H1 (cell line): ENCODE results near the gene PRKCZ. TPM values are rescaled to one million over a fixed set of nuclear protein-coding genes. Genes with fewer than 3 reads are reported as not detected.
A peak's percentile ranks its signal among the peaks of the same experiment; 100 is the strongest.

ENCODE experiments used
- CTCF ChIA-PET: fragments of 300-600 bp; sonication (Branson Sonifier 250); formaldehyde crosslinking; loops from one replicate; lab custom pipeline; 2021; ENCODE audit not compliant: partially characterized antibody; lab: Charles Lee
- POLR2A ChIA-PET: fragments of 300-600 bp; sonication (Branson Sonifier 250); formaldehyde crosslinking; loops from one replicate; lab custom pipeline; 2021; ENCODE audit warnings: inconsistent platforms; ENCODE audit not compliant: partially characterized antibody; lab: Charles Lee
- DNase-seq, 2 experiments: peaks; one replicate each; pipeline versions ENCODE4 v3.0.0 to v3.0.0-alpha.2; 2010 to 2022; ENCODE audit warnings: low spot score in 2 of 2, low read depth in 1 of 2, mixed read lengths in 1 of 2
- FAIRE-seq: peaks from 2 replicates; lab custom pipeline; 2011; peaks lifted over from hg19 to GRCh38; lab: Jason Lieb, UNC
- H2AFZ ChIP-seq: 2 replicates; pipeline ENCODE4 v1.8.1; 2012; ENCODE audit warnings: low read length, inconsistent platforms
- H2AK5ac ChIP-seq: 2 replicates; pipeline ENCODE4 v1.6.1; 2013; ENCODE audit warnings: low read depth, low read length
- H2BK120ac ChIP-seq: replicated peaks from 2 replicates; pipeline ENCODE3; 2013; ENCODE audit warnings: low read depth, low read length, inconsistent platforms
- H2BK12ac ChIP-seq: 2 replicates; pipeline ENCODE4 v1.6.1; 2013; ENCODE audit warnings: low read depth, low read length
- H2BK15ac ChIP-seq: 2 replicates; pipeline ENCODE4 v1.6.1; 2013; ENCODE audit warnings: low read length
- H2BK20ac ChIP-seq: 2 replicates; pipeline ENCODE4 v1.6.1; 2013; ENCODE audit warnings: low read length
- H2BK5ac ChIP-seq: 2 replicates; pipeline ENCODE4 v1.6.1; 2013; ENCODE audit warnings: low read depth, low read length
- H3K14ac ChIP-seq: 2 replicates; pipeline ENCODE4 v1.6.1; 2013; ENCODE audit warnings: inconsistent platforms; ENCODE audit not compliant: insufficient read length
- H3K18ac ChIP-seq: 2 replicates; pipeline ENCODE4 v1.6.1; 2013; ENCODE audit warnings: low read length; ENCODE audit errors: extremely low read depth
- H3K23ac ChIP-seq: 2 replicates; pipeline ENCODE4 v1.6.1; 2013; ENCODE audit warnings: inconsistent platforms; ENCODE audit not compliant: insufficient read length
- H3K23me2 ChIP-seq: 2 replicates; pipeline ENCODE4 v1.6.1; 2013; ENCODE audit warnings: low read depth, low read length
- H3K27ac ChIP-seq: 2 replicates; pipeline ENCODE4 v1.6.1; 2011; ENCODE audit warnings: low read depth, low read length, inconsistent platforms
- H3K27me3 ChIP-seq, 4 experiments: replicated peaks in 1 of 4; 1 replicate in 1 of 4; 2 replicates in 3 of 4; pipeline versions ENCODE4 v1.6.1 to v1.8.1; 2011 to 2013; ENCODE audit warnings: low read length in 3 of 4, mild to moderate bottlenecking in 3 of 4, inconsistent platforms in 2 of 4, mixed read lengths in 2 of 4, moderate library complexity in 1 of 4; ENCODE audit not compliant: control insufficient read depth in 3 of 4, insufficient read depth in 3 of 4; ENCODE audit errors: extremely low read depth in 1 of 4
- H3K36me3 ChIP-seq, 4 experiments: 2 replicates each; pipeline versions ENCODE4 v1.6.1 to v1.8.1; 2011 to 2013; ENCODE audit warnings: mild to moderate bottlenecking in 4 of 4, low read length in 3 of 4, moderate library complexity in 2 of 4, control low read depth in 1 of 4, inconsistent platforms in 1 of 4; ENCODE audit not compliant: insufficient read depth in 4 of 4, control insufficient read depth in 2 of 4
- H3K4ac ChIP-seq: replicated peaks from 2 replicates; pipeline ENCODE3; 2013; ENCODE audit warnings: low read length, low read depth, mixed read lengths, inconsistent platforms; ENCODE audit not compliant: insufficient read length
- H3K4me1 ChIP-seq, 4 experiments: replicated peaks in 1 of 4; 1 replicate in 1 of 4; 2 replicates in 3 of 4; pipeline versions ENCODE4 v1.6.1 to v1.8.1; 2011 to 2013; ENCODE audit warnings: low read length in 3 of 4, inconsistent platforms in 2 of 4, mixed read lengths in 1 of 4; ENCODE audit not compliant: insufficient read depth in 4 of 4, control insufficient read depth in 3 of 4
- H3K4me2 ChIP-seq, 2 experiments: 2 replicates each; pipeline versions ENCODE4 v1.6.1 to v1.8.1; 2011 to 2013; ENCODE audit warnings: low read depth in 2 of 2, low read length in 2 of 2, control low read depth in 1 of 2, inconsistent platforms in 1 of 2, mild to moderate bottlenecking in 1 of 2; ENCODE audit not compliant: insufficient read depth in 1 of 2
- H3K4me3 ChIP-seq, 4 experiments: fragments of 200-600, 300-600 bp in 1 of 4; sonication (generic), shearing (Covaris generic), sonication (Bioruptor Twin) in 1 of 4; 2 replicates each; pipeline versions ENCODE4 v1.5.1 to v1.8.1; 2011 to 2016; ENCODE audit warnings: low read length in 4 of 4, low read depth in 3 of 4, control low read depth in 2 of 4, inconsistent platforms in 2 of 4, mild to moderate bottlenecking in 2 of 4, mixed read lengths in 1 of 4, moderate library complexity in 1 of 4; ENCODE audit not compliant: insufficient read depth in 2 of 4; ENCODE audit errors: extremely low read depth in 1 of 4
- H3K56ac ChIP-seq: replicated peaks from 2 replicates; pipeline ENCODE3; 2013; ENCODE audit warnings: low read depth, mild to moderate bottlenecking, mixed read lengths, low read length, inconsistent platforms; ENCODE audit not compliant: insufficient read length
- H3K79me1 ChIP-seq: 2 replicates; pipeline ENCODE4 v1.6.1; 2013; ENCODE audit warnings: low read depth, low read length, control low read depth
- H3K79me2 ChIP-seq, 2 experiments: 2 replicates each; pipeline versions ENCODE4 v1.6.1 to v1.8.1; 2012 to 2013; ENCODE audit warnings: low read length in 2 of 2, mild to moderate bottlenecking in 2 of 2, inconsistent platforms in 1 of 2; ENCODE audit not compliant: insufficient read depth in 2 of 2, control insufficient read depth in 1 of 2
- H3K9ac ChIP-seq, 4 experiments: replicated peaks in 1 of 4; 1 replicate in 1 of 4; 2 replicates in 3 of 4; pipeline versions ENCODE4 v1.6.1 to v1.8.1; 2011 to 2013; ENCODE audit warnings: low read depth in 3 of 4, low read length in 3 of 4, control low read depth in 2 of 4, mild to moderate bottlenecking in 2 of 4, moderate library complexity in 2 of 4, inconsistent platforms in 1 of 4; ENCODE audit errors: extremely low read depth in 1 of 4
- H3K9me3 ChIP-seq, 2 experiments: 2 replicates each; pipeline versions ENCODE4 v1.6.1 to v1.8.1; 2012 to 2013; ENCODE audit warnings: mild to moderate bottlenecking in 2 of 2, moderate library complexity in 2 of 2, control low read depth in 1 of 2, inconsistent platforms in 1 of 2, low read depth in 1 of 2, low read length in 1 of 2, mixed read lengths in 1 of 2; ENCODE audit not compliant: insufficient read depth in 2 of 2
- H4K20me1 ChIP-seq, 2 experiments: replicated peaks in 1 of 2; 2 replicates each; pipeline versions ENCODE3 to v1.8.1; 2011 to 2013; ENCODE audit warnings: inconsistent platforms in 2 of 2, low read length in 2 of 2, mild to moderate bottlenecking in 1 of 2; ENCODE audit not compliant: insufficient read depth in 2 of 2, control insufficient read depth in 1 of 2
- H4K5ac ChIP-seq: 2 replicates; pipeline ENCODE4 v1.6.1; 2013; ENCODE audit warnings: low read length, low read depth, mixed read lengths, inconsistent platforms; ENCODE audit not compliant: insufficient read length
- H4K8ac ChIP-seq: 2 replicates; pipeline ENCODE4 v1.8.0; 2013; ENCODE audit warnings: mild to moderate bottlenecking, moderate library complexity, low read length, inconsistent platforms; ENCODE audit not compliant: insufficient read depth; ENCODE audit errors: extremely low read depth
- H4K91ac ChIP-seq: replicated peaks from 2 replicates; pipeline ENCODE3; 2013; ENCODE audit warnings: low read length, mixed read lengths, inconsistent platforms; ENCODE audit not compliant: insufficient read length
- BACH1 ChIP-seq: IDR thresholded peaks from 2 replicates; pipeline ENCODE4 v1.6.1; 2012; ENCODE audit warnings: low read length, improper control_type of control experiment
- BRCA1 ChIP-seq: IDR thresholded peaks from 2 replicates; pipeline ENCODE4 v1.6.1; 2012; ENCODE audit warnings: low read depth, low read length, improper control_type of control experiment
- JUN ChIP-seq: IDR thresholded peaks from 2 replicates; pipeline ENCODE4 v1.6.1; 2011; ENCODE audit warnings: low read depth, mild to moderate bottlenecking, improper control_type of control experiment, low read length
- KDM5A ChIP-seq: fragments of 200-600 bp; IDR thresholded peaks from 2 replicates; pipeline ENCODE4 v1.7.1; 2012; ENCODE audit warnings: mild to moderate bottlenecking, low read length, inconsistent platforms, mixed read lengths
- NANOG ChIP-seq: IDR thresholded peaks from 2 replicates; pipeline ENCODE4 v1.6.1; 2011; ENCODE audit warnings: low read length, low read depth, mild to moderate bottlenecking, inconsistent platforms; ENCODE audit not compliant: insufficient read depth, poor library complexity, severe bottlenecking
- RFX5 ChIP-seq: IDR thresholded peaks from 2 replicates; pipeline ENCODE4 v1.6.1; 2011; ENCODE audit warnings: low read depth, low read length, improper control_type of control experiment, borderline replicate concordance
- SIN3A ChIP-seq, 2 experiments: IDR thresholded peaks in 1 of 2; conservative IDR thresholded peaks in 1 of 2; 2 replicates each; pipeline ENCODE4 v1.6.1; 2011 to 2012; ENCODE audit warnings: low read length in 2 of 2, improper control_type of control experiment in 1 of 2, low read depth in 1 of 2, mild to moderate bottlenecking in 1 of 2
- YY1 ChIP-seq: IDR thresholded peaks from 2 replicates; pipeline ENCODE4 v1.6.1; 2011; ENCODE audit warnings: low read depth, mild to moderate bottlenecking, low read length
- WGBS, 2 experiments: shearing (Covaris generic) in 1 of 2; methylation state at CpG; one replicate each; pipeline versions ENCODE4 v1.1.6 to v1.1.7; 2013 to 2015; ENCODE audit warnings: low lambda C conversion rate in 2 of 2, mixed read lengths in 2 of 2, inconsistent platforms in 1 of 2, low coverage in 1 of 2, missing lambda C conversion rate in 1 of 2; ENCODE audit not compliant: insufficient replicate concordance in 2 of 2, insufficient coverage in 1 of 2, insufficient read length in 1 of 2; ENCODE audit errors: extremely low coverage in 1 of 2, missing lambda C conversion rate in 1 of 2; 5-methylcytosine and 5-hydroxymethylcytosine counted together
- polyA plus RNA-seq, 7 experiments: library from polyadenylated mRNA; depleted of rRNA in 3 of 7; stranded (reverse) in 5 of 7; unstranded in 2 of 7; fragments of >200 nt in 5 of 7; fragments of 200-250 nt in 2 of 7; gene quantifications; 1 replicate in 5 of 7; 2 replicates in 1 of 7; 4 replicates in 1 of 7; pipeline versions ENCODE4 v1.2.1 to v1.2.3, GENCODE V29; 2011 to 2013; ENCODE audit warnings: missing spikeins in 2 of 7, mixed read lengths in 2 of 7
- total RNA-seq: library from RNA; stranded (reverse); fragmentation: NEBNext Ultra II Directional; extraction: Animal tissue kit (Norgen Biotek cat#: 25700); gene quantifications from 2 replicates; pipeline ENCODE4 v1.2.1, GENCODE V29; 2021
- TF ChIP-seq, protein P1 (sequence below): IDR thresholded peaks from 2 replicates; pipeline ENCODE4 v1.6.1; 2012; ENCODE audit warnings: inconsistent platforms
- TF ChIP-seq, protein P2 (sequence below): IDR thresholded peaks from 2 replicates; pipeline ENCODE4 v1.6.1; 2011; ENCODE audit warnings: low read depth, mild to moderate bottlenecking, low read length; ENCODE audit not compliant: insufficient read depth

PRKCZ gene
- total and polyA plus RNA-seq, 2 of the 8 experiments (the other 6 are each of a cell fraction or from before 2014, with no cell fraction given) = 37.4 to 45.1 TPM

DNA sequence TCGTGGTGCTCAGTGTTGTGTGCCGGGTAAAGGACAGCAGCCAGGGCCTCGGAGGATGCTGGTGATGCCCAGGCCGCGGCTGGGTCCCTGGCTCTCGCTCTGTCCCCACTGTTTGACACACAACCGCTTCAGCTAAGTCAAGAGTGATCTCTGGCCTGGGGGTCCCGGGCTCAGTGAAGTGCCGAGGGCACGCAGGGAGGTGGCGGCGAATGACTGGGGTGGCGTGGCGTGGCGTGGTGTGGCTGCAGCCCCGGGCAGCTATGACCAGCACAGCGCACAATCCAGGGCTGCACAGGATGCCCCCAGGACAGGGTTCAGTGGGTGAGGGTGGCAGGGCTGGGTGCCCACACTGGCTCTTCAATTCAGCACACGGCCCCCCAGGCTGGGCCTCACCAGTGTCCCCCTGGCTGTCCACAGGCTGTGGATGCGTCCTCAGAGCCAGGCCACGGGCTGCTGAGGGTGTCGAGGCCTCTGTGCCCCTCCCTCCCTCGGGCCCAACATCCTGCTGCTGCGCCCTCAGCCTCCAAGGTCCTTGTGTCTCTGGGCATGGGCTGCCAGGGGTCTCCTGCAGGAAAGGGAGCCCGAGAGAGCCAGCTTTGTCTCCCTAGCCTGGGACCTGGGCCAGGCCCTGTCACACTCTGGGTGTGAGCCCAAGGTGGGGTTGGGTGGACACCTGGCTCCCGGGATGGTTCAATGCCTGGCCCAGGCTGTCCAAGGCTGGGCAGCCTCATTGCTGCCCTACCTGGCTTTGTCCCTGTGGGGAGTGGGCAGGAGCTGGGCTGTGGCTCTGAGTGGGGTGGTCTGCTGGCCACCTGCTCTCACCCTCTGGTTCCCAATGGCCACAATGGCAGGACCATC lies 165.9 kb downstream of the PRKCZ start:
- H2BK12ac ChIP-seq = 0 out of 2 replicates have a peak overlapping the region, but pooled peaks have one; percentile 60
- 0 out of 2 replicates have a peak overlapping the region, but pooled peaks have one; percentile 81 for H2BK15ac ChIP-seq
- no peak overlapping the region for H3K14ac ChIP-seq
- DNase-seq (no peak), FAIRE-seq (no peak)
- H2BK120ac ChIP-seq = no peak overlapping the region
- peaks cover 0 to 16% (median 11%) of the 10 kb centered on the region in 4 experiments; a peak in 6 of 7 replicates for H3K4me1 ChIP-seq
- ChIA-PET POLR2A (interaction anchor here (0.6 to 2.0 kb wide), 7 partner anchors 8 to 18 kb away, joined by 3 to 7 read pairs (median 3); no protein-coding TSS in a partner anchor), CTCF (interaction anchor here (0.6 to 1.0 kb wide), 4 partner anchors 30 to 166 kb away, joined by 3 to 5 read pairs (median 3); no protein-coding TSS in a partner anchor)
- H2AFZ ChIP-seq = no peak overlapping the region
- no peak overlapping the region for H3K23ac ChIP-seq
- H4K91ac ChIP-seq = no peak overlapping the region
- no peaks in the 10 kb centered on the region for H3K79me1 ChIP-seq
- no peak overlapping the region for H2BK5ac ChIP-seq
- H3K23me2 ChIP-seq = peaks cover 3% of the 10 kb centered on the region; the same call in 1 of the 2 replicates
- H3K4me3 ChIP-seq = no peak overlapping the region
- no peak overlapping the region for H3K4ac ChIP-seq
- 87% methylated on average over 24 of the region's 25 CpGs; no CpG with 5 or more reads in 1 of the 2 experiments for WGBS, 2 experiments
- no peak overlapping the region for H2BK20ac ChIP-seq
- H4K8ac ChIP-seq = peak overlapping the region; percentile 43; the same call in 1 of the 2 replicates
- no peaks in the 10 kb centered on the region for H4K20me1 ChIP-seq
- H3K27ac ChIP-seq = no peak overlapping the region
- H3K27me3 ChIP-seq = no peaks in the 10 kb centered on the region
- H3K4me2 ChIP-seq = no peak overlapping the region
- no peaks in the 10 kb centered on the region for H3K9me3 ChIP-seq
- H4K5ac ChIP-seq = no peak overlapping the region
- no peak overlapping the region for H3K56ac ChIP-seq
- H3K9ac ChIP-seq = no peak overlapping the region
- H3K79me2 ChIP-seq = no peaks in the 10 kb centered on the region
- H3K18ac ChIP-seq = no peak overlapping the region
- H2AK5ac ChIP-seq = no peak overlapping the region
- H3K36me3 ChIP-seq = no peaks in the 10 kb centered on the region
- TF ChIP-seq, protein P1, sequence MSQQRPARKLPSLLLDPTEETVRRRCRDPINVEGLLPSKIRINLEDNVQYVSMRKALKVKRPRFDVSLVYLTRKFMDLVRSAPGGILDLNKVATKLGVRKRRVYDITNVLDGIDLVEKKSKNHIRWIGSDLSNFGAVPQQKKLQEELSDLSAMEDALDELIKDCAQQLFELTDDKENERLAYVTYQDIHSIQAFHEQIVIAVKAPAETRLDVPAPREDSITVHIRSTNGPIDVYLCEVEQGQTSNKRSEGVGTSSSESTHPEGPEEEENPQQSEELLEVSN = no peak
- TF ChIP-seq SIN3A (conservative IDR thresholded peaks at IDR 0.05 in 1 of 2, IDR thresholded peaks at IDR 0.05 in 1 of 2; ENCODE audit: low read depth in 1 of 2, low read length in 2 of 2) (no peak), JUN (no peak), BRCA1 (no peak), NANOG (no peak), BACH1 (no peak), KDM5A (no peak), RFX5 (no peak), YY1 (no peak)
- TF ChIP-seq, protein P2, sequence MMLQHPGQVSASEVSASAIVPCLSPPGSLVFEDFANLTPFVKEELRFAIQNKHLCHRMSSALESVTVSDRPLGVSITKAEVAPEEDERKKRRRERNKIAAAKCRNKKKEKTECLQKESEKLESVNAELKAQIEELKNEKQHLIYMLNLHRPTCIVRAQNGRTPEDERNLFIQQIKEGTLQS = no peak
